OCI-LY1 (cell line): ENCODE data around the gene RAB11A.

Source experiments
- EZH2 ChIP-seq: fragments of 200-600 bp; sonication (generic), shearing (Covaris generic); IDR thresholded peaks from 2 replicates; pipeline ENCODE4 v1.8.0; 2017; ENCODE audit warnings: borderline replicate concordance, mixed run types, mild to moderate bottlenecking, antibody characterized with exemption, low read length, moderate library complexity, mixed read lengths
- TF ChIP-seq, protein P1 (sequence below): fragments of 200-600 bp; sonication (generic), shearing (Covaris generic); IDR thresholded peaks from 2 replicates; pipeline ENCODE4 v1.5.1; 2017; ENCODE audit warnings: mild to moderate bottlenecking, antibody characterized with exemption, low read length, moderate library complexity, mixed read lengths

- TF ChIP-seq, protein P1, sequence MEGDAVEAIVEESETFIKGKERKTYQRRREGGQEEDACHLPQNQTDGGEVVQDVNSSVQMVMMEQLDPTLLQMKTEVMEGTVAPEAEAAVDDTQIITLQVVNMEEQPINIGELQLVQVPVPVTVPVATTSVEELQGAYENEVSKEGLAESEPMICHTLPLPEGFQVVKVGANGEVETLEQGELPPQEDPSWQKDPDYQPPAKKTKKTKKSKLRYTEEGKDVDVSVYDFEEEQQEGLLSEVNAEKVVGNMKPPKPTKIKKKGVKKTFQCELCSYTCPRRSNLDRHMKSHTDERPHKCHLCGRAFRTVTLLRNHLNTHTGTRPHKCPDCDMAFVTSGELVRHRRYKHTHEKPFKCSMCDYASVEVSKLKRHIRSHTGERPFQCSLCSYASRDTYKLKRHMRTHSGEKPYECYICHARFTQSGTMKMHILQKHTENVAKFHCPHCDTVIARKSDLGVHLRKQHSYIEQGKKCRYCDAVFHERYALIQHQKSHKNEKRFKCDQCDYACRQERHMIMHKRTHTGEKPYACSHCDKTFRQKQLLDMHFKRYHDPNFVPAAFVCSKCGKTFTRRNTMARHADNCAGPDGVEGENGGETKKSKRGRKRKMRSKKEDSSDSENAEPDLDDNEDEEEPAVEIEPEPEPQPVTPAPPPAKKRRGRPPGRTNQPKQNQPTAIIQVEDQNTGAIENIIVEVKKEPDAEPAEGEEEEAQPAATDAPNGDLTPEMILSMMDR, result no peak
- no peak for TF ChIP-seq EZH2
Measured at GRCh38 chr15:65920121-65920520, 50.8 kb downstream of the RAB11A start.
